HEK293 (cell line): ENCODE results near the gene E4F1.

ENCODE experiments used
- CTCF ChIA-PET: fragments of 350-600 bp; formaldehyde crosslinking; extraction: SDS; loops from one replicate; lab custom pipeline; 2021; ENCODE audit warnings: antibody characterized with exemption; lab: Yijun Ruan, JAX
- POLR2A ChIA-PET: fragments of 300-600 bp; formaldehyde crosslinking; extraction: SDS; loops from one replicate; lab custom pipeline; 2020; ENCODE audit warnings: antibody characterized with exemption, inconsistent platforms; lab: Yijun Ruan, JAX
- H3K27ac ChIP-seq: fragments of 200-500 bp; sonication (Bioruptor generic); 2 replicates; pipeline ENCODE4 v1.5.1; 2014; ENCODE audit warnings: low read depth, low read length, control low read depth, inconsistent platforms; ENCODE audit errors: extremely low read depth
- H3K36me3 ChIP-seq, 2 experiments: fragments of 200-500 bp in 1 of 2; sonication (Bioruptor generic) in 1 of 2; 1 replicate in 1 of 2; 2 replicates in 1 of 2; pipeline ENCODE4 v1.5.1; 2014 to 2017; ENCODE audit warnings: inconsistent platforms in 2 of 2, low read length in 2 of 2; ENCODE audit not compliant: control insufficient read depth in 2 of 2, insufficient read depth in 1 of 2
- H3K4me1 ChIP-seq: fragments of 200-500 bp; sonication (Bioruptor generic); 2 replicates; pipeline ENCODE4 v1.5.1; 2014; ENCODE audit warnings: mild to moderate bottlenecking, low read length, inconsistent platforms; ENCODE audit not compliant: control insufficient read depth, insufficient read depth
- H3K4me3 ChIP-seq: 2 replicates; pipeline ENCODE4 v1.5.1; 2011; ENCODE audit warnings: low read depth, mild to moderate bottlenecking, control low read depth, low read length, moderate library complexity
- H3K9me3 ChIP-seq: fragments of 200-500 bp; sonication (Bioruptor generic); 2 replicates; pipeline ENCODE4 v1.5.1; 2014; ENCODE audit warnings: low read depth, low read length, inconsistent platforms; ENCODE audit not compliant: control insufficient read depth, insufficient read depth
- KLF16 ChIP-seq: fragments of 450-650 bp; formaldehyde crosslinking; IDR thresholded peaks from 2 replicates; pipeline ENCODE4 v1.5.1; 2017; ENCODE audit warnings: missing biosample characterization, missing genetic modification characterization
- RBAK ChIP-seq: fragments of 450-650 bp; formaldehyde crosslinking; IDR thresholded peaks from 2 replicates; pipeline ENCODE4 v1.5.1; 2016; ENCODE audit warnings: missing biosample characterization, missing genetic modification characterization
- SP2 ChIP-seq: fragments of 450-650 bp; formaldehyde crosslinking; IDR thresholded peaks from 2 replicates; pipeline ENCODE4 v1.5.1; 2016; ENCODE audit warnings: missing biosample characterization, missing genetic modification characterization
- ZFP69B ChIP-seq: fragments of 450-650 bp; formaldehyde crosslinking; IDR thresholded peaks from 2 replicates; pipeline ENCODE4 v1.5.1; 2016; ENCODE audit warnings: missing biosample characterization, missing genetic modification characterization
- ZNF10 ChIP-seq: fragments of 450-650 bp; formaldehyde crosslinking; IDR thresholded peaks from 2 replicates; pipeline ENCODE4 v1.5.1; 2017; ENCODE audit warnings: missing biosample characterization, missing genetic modification characterization
- ZNF114 ChIP-seq: fragments of 450-650 bp; formaldehyde crosslinking; IDR thresholded peaks from 2 replicates; pipeline ENCODE4 v1.5.0; 2017; ENCODE audit warnings: missing biosample characterization, missing genetic modification characterization
- ZNF121 ChIP-seq: fragments of 450-650 bp; formaldehyde crosslinking; IDR thresholded peaks from 2 replicates; pipeline ENCODE4 v1.5.1; 2016; ENCODE audit warnings: missing biosample characterization, missing genetic modification characterization
- ZNF514 ChIP-seq: fragments of 450-650 bp; formaldehyde crosslinking; IDR thresholded peaks from 2 replicates; pipeline ENCODE4 v1.5.1; 2016; ENCODE audit warnings: missing biosample characterization, missing genetic modification characterization
- ZNF596 ChIP-seq: fragments of 450-650 bp; IDR thresholded peaks from 2 replicates; pipeline ENCODE4 v1.5.0; 2018; ENCODE audit warnings: missing biosample characterization, mild to moderate bottlenecking, missing genetic modification characterization, moderate library complexity
- ZNF600 ChIP-seq: fragments of 450-650 bp; formaldehyde crosslinking; IDR thresholded peaks from 2 replicates; pipeline ENCODE4 v1.5.1; 2016; ENCODE audit warnings: missing biosample characterization, missing genetic modification characterization
- ZNF791 ChIP-seq: fragments of 450-650 bp; formaldehyde crosslinking; IDR thresholded peaks from 2 replicates; pipeline ENCODE4 v1.5.1; 2016; ENCODE audit warnings: missing biosample characterization, missing genetic modification characterization
- TF ChIP-seq, protein P1 (sequence below): fragments of 450-650 bp; formaldehyde crosslinking; IDR thresholded peaks from 2 replicates; pipeline ENCODE4 v1.5.1; 2016; ENCODE audit warnings: missing biosample characterization, missing genetic modification characterization
- TF ChIP-seq, protein P2 (sequence below): fragments of 450-650 bp; formaldehyde crosslinking; optimal IDR thresholded peaks from 2 replicates; pipeline ENCODE3; 2016; ENCODE audit warnings: missing biosample characterization, mild to moderate bottlenecking, missing genetic modification characterization
- TF ChIP-seq, protein P3 (sequence below): fragments of 450-650 bp; formaldehyde crosslinking; IDR thresholded peaks from 2 replicates; pipeline ENCODE4 v1.5.1; 2017; ENCODE audit warnings: missing biosample characterization, missing genetic modification characterization
- TF ChIP-seq, protein P4 (sequence below): fragments of 450-650 bp; formaldehyde crosslinking; IDR thresholded peaks from 2 replicates; pipeline ENCODE4 v1.5.1; 2016; ENCODE audit warnings: missing biosample characterization, missing genetic modification characterization, borderline replicate concordance
- TF ChIP-seq, protein P5 (sequence below): sonication (generic); formaldehyde crosslinking; IDR thresholded peaks from 2 replicates; pipeline ENCODE4 v1.8.1; 2022; ENCODE audit warnings: mild to moderate bottlenecking, moderate library complexity, missing genetic modification reagents

Gene E4F1

DNA sequence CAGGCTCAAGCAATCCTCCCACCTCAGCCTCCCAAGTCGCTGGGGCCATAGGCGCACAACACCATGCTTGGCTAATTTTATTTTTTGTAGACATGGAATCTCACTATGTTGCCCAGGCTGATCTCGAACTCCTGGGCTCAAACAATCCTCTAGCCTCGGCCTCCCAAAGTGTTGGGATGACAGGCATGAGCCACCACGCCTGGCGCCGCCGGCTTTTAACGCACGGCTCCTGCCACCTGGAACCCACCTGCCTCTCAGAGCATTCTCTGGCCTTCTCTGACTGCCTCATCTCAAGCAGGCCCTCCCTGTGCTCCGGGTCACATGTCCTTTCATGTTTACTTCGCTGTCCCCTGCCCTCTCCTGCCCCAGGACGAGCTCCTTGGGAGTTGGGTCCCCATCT is 37.3 kb upstream of the E4F1 start:
- Histone ChIP-seq H3K36me3 (peaks cover 0 to 16% of the 10 kb centered on the region in 2 experiments; a peak in 1 of 3 replicates), H3K4me1 (no peaks in the 10 kb centered on the region), H3K9me3 (no peaks in the 10 kb centered on the region), H3K27ac (no peak overlapping the region), H3K4me3 (no peak overlapping the region)
- ChIA-PET CTCF (no interaction called here), POLR2A (interaction anchor here (1.8 kb wide), 1 partner anchor 31 kb away, joined by 5 read pairs; the partner anchor contains the start of gene TRAF7)
- TF ChIP-seq ZNF121 (tag by site-specific recombination), result 0 out of 2 replicates have a peak, but pooled peaks have one; percentile 29
- TF ChIP-seq, protein P1, sequence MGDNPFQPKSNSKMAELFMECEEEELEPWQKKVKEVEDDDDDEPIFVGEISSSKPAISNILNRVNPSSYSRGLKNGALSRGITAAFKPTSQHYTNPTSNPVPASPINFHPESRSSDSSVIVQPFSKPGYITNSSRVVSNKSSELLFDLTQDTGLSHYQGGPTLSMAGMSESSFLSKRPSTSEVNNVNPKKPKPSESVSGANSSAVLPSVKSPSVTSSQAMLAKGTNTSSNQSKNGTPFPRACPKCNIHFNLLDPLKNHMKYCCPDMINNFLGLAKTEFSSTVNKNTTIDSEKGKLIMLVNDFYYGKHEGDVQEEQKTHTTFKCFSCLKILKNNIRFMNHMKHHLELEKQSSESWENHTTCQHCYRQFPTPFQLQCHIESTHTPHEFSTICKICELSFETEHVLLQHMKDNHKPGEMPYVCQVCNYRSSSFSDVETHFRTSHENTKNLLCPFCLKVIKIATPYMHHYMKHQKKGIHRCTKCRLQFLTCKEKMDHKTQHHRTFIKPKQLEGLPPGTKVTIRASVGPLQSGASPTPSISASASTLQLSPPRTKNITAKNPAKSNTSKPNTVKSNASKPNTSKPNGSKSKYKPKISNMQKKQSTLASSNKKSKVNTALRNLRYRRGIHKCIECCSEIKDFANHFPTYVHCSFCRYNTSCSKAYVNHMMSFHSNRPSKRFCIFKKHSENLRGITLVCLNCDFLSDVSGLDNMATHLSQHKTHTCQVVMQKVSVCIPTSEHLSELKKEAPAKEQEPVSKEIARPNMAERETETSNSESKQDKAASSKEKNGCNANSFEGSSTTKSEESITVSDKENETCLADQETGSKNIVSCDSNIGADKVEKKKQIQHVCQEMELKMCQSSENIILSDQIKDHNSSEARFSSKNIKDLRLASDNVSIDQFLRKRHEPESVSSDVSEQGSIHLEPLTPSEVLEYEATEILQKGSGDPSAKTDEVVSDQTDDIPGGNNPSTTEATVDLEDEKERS, result no peak
- TF ChIP-seq ZFP69B (tag by site-specific recombination), result no peak
- TF ChIP-seq, protein P2, sequence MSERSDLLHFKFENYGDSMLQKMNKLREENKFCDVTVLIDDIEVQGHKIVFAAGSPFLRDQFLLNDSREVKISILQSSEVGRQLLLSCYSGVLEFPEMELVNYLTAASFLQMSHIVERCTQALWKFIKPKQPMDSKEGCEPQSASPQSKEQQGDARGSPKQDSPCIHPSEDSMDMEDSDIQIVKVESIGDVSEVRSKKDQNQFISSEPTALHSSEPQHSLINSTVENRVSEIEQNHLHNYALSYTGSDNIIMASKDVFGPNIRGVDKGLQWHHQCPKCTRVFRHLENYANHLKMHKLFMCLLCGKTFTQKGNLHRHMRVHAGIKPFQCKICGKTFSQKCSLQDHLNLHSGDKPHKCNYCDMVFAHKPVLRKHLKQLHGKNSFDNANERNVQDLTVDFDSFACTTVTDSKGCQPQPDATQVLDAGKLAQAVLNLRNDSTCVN (tag by site-specific recombination), result no peak

DNA sequence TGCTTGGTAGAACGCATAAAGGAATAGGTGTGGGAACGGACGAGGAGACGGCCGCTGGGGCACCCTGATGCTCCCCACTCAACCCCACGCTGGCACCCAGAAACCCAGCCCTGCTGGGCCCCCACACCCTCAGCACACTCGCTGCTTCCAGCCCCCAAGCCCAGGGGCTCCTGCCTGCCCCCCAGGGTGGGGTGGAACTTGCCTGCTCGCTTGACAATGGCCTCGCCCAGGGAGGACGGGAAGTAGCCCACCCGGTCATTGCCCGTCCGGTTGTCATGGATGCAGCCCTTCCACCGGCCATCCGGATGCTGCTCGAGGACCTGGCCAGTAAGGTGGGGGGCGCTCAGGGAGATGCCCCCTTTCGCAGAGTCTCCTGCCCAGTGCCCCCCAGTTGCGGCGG is 36.9 kb upstream of the E4F1 start:
- no peaks in the 10 kb centered on the region for H3K4me1 ChIP-seq
- ChIA-PET POLR2A (interaction anchor here (1.8 kb wide), 1 partner anchor 31 kb away, joined by 5 read pairs; the partner anchor contains the start of gene TRAF7), CTCF (no interaction called here)

DNA sequence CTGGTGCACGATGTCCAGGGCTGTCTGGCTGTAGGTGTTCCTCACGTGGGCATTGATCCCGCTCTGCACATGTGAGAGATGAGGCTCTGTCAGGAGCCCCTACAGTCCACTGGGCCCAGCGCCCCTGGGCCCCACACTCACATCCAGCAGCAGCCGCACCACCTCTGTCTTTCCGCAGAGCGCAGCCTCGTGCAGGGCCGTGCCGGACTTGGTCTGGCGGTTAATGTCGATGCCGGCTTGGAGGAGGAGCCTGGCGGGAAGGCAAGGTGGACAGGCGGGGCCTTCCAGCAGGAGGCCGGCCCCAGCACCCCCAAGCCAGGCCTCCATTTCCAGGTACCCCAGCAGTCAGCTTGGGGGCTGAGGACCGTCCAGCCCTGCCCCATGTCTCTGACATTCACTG is 36.2 kb upstream of the E4F1 start:
- TF ChIP-seq ZNF600 (tag by site-specific recombination), result peak; percentile 76
- TF ChIP-seq ZNF10, result no peak
- no peak for TF ChIP-seq SP2 (tag by site-specific recombination)
- TF ChIP-seq, protein P3, sequence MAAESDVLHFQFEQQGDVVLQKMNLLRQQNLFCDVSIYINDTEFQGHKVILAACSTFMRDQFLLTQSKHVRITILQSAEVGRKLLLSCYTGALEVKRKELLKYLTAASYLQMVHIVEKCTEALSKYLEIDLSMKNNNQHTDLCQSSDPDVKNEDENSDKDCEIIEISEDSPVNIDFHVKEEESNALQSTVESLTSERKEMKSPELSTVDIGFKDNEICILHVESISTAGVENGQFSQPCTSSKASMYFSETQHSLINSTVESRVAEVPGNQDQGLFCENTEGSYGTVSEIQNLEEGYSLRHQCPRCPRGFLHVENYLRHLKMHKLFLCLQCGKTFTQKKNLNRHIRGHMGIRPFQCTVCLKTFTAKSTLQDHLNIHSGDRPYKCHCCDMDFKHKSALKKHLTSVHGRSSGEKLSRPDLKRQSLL, result no peak
- TF ChIP-seq, all 188 proteins: peak for 1
- no peaks in the 10 kb centered on the region for H3K4me1 ChIP-seq
- H3K9me3 ChIP-seq, result no peaks in the 10 kb centered on the region
- ChIA-PET CTCF (interaction anchor here (0.5 kb wide), 1 partner anchor 39 kb away, joined by 4 read pairs; no protein-coding TSS in a partner anchor), POLR2A (interaction anchor here (0.6 to 1.8 kb wide), 3 partner anchors 22 to 249 kb away, joined by 4 to 12 read pairs (median 6); partner anchors contain the start of gene TRAF7)
- peaks cover 0 to 16% of the 10 kb centered on the region in 2 experiments; a peak in 1 of 3 replicates for H3K36me3 ChIP-seq
- H3K27ac ChIP-seq, result no peak overlapping the region
- H3K4me3 ChIP-seq, result no peak overlapping the region

More for the DNA sequence above, 36.9 kb upstream of the E4F1 start:
- no peak overlapping the region for H3K27ac ChIP-seq
- TF ChIP-seq, protein P4, sequence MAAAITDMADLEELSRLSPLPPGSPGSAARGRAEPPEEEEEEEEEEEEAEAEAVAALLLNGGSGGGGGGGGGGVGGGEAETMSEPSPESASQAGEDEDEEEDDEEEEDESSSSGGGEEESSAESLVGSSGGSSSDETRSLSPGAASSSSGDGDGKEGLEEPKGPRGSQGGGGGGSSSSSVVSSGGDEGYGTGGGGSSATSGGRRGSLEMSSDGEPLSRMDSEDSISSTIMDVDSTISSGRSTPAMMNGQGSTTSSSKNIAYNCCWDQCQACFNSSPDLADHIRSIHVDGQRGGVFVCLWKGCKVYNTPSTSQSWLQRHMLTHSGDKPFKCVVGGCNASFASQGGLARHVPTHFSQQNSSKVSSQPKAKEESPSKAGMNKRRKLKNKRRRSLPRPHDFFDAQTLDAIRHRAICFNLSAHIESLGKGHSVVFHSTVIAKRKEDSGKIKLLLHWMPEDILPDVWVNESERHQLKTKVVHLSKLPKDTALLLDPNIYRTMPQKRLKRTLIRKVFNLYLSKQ (tag by site-specific recombination), result no peak
- no peak for TF ChIP-seq ZNF596 (tag by site-specific recombination)
- TF ChIP-seq, protein P5, sequence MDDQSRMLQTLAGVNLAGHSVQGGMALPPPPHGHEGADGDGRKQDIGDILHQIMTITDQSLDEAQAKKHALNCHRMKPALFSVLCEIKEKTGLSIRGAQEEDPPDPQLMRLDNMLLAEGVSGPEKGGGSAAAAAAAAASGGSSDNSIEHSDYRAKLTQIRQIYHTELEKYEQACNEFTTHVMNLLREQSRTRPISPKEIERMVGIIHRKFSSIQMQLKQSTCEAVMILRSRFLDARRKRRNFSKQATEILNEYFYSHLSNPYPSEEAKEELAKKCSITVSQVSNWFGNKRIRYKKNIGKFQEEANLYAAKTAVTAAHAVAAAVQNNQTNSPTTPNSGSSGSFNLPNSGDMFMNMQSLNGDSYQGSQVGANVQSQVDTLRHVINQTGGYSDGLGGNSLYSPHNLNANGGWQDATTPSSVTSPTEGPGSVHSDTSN (CRISPR knock-in tag), result no peak
- no peak for TF ChIP-seq ZNF114 (tag by site-specific recombination)
- no peak for TF ChIP-seq ZNF514 (tag by site-specific recombination)
- TF ChIP-seq KLF16 (tag by site-specific recombination), result no peak
- no peak for TF ChIP-seq RBAK (tag by site-specific recombination)
- TF ChIP-seq ZNF791 (tag by site-specific recombination), result no peak
- TF ChIP-seq, all 188 proteins: peak for 0
- Histone ChIP-seq H3K36me3 (peaks cover 0 to 16% of the 10 kb centered on the region in 2 experiments; a peak in 1 of 3 replicates), H3K9me3 (no peaks in the 10 kb centered on the region), H3K4me3 (no peak overlapping the region)
